ENCODE measurements around the gene NEK8.

NEK8 gene

GRCh38 chr17:28738680-28739384 lies 10.2 kb downstream of the NEK8 start:
- no peak for TF ChIP-seq FOXP2 (optimal IDR thresholded peaks at IDR 0.05; ENCODE audit: borderline replicate concordance, extremely low read depth, extremely low read length, insufficient read depth)
- TF ChIP-seq TAF1 (IDR thresholded peaks at IDR 0.05; ENCODE audit: borderline replicate concordance, insufficient read depth, low read length): no peak
- TF ChIP-seq POLR2AphosphoS5 (IDR thresholded peaks at IDR 0.05; ENCODE audit: low read depth, low read length): no peak
- TF ChIP-seq SIN3A (IDR thresholded peaks at IDR 0.05; ENCODE audit: borderline replicate concordance, insufficient read depth, low read length): no peak
- TF ChIP-seq REST (IDR thresholded peaks at IDR 0.05; ENCODE audit: insufficient read depth in 1 of 2, low read depth in 2 of 2, low read length in 2 of 2): no peak

- TF ChIP-seq POLR2AphosphoS5 (IDR thresholded peaks at IDR 0.05; ENCODE audit: low read depth, low read length) (no peak), FOXP2 (optimal IDR thresholded peaks at IDR 0.05; ENCODE audit: borderline replicate concordance, extremely low read depth, extremely low read length, insufficient read depth) (no peak), TAF1 (IDR thresholded peaks at IDR 0.05; ENCODE audit: borderline replicate concordance, insufficient read depth, low read length) (no peak), SIN3A (IDR thresholded peaks at IDR 0.05; ENCODE audit: borderline replicate concordance, insufficient read depth, low read length) (no peak), REST (IDR thresholded peaks at IDR 0.05; ENCODE audit: insufficient read depth in 1 of 2, low read depth in 2 of 2, low read length in 2 of 2) (no peak)
Measured at GRCh38 chr17:28740406-28741357, 12.1 kb downstream of the NEK8 start.

- no peak for TF ChIP-seq POLR2AphosphoS5 (IDR thresholded peaks at IDR 0.05; ENCODE audit: low read depth, low read length)
- no peak for TF ChIP-seq REST (IDR thresholded peaks at IDR 0.05; ENCODE audit: insufficient read depth in 1 of 2, low read depth in 2 of 2, low read length in 2 of 2)
Measured at GRCh38 chr17:28741358-28742349, 13.1 kb downstream of the NEK8 start.

GRCh38 chr17:28743243-28744103 lies 14.9 kb downstream of the NEK8 start, which contains the start of gene TRAF4:
TSS of gene TRAF4 (plus strand) at chr17:28744011. CDS start at chr17:28744113, 102 bp downstream.
- TF ChIP-seq FOXP2 (optimal IDR thresholded peaks at IDR 0.05; ENCODE audit: borderline replicate concordance, extremely low read depth, extremely low read length, insufficient read depth) (no peak), POLR2AphosphoS5 (IDR thresholded peaks at IDR 0.05; ENCODE audit: low read depth, low read length) (peak; percentile 71; the same call in 1 of the 2 replicates), SIN3A (IDR thresholded peaks at IDR 0.05; ENCODE audit: borderline replicate concordance, insufficient read depth, low read length) (0 out of 2 replicates have a peak, but pooled peaks have one; percentile 60), REST (IDR thresholded peaks at IDR 0.05; ENCODE audit: insufficient read depth in 1 of 2, low read depth in 2 of 2, low read length in 2 of 2) (no peak; a peak in 2 of 4 replicates), TAF1 (IDR thresholded peaks at IDR 0.05; ENCODE audit: borderline replicate concordance, insufficient read depth, low read length) (peak; percentile 90)

Data from PFSK-1 (cell line).